IMR-90 (cell line): Measurements from ENCODE around the gene ASB13. TPM values are rescaled to one million over a fixed set of nuclear protein-coding genes. Genes with fewer than 3 reads are reported as not detected.

ENCODE experiments used
- ATAC-seq: fragments of 200-7000 bp; cut with Tn5 transposase; 2 replicates; pipeline ENCODE4 v1.9.1; 2020; ENCODE audit warnings: low read depth, mild to moderate bottlenecking, moderate library complexity
- BruUV-seq: library from RNA; stranded (reverse); fragments of 400-500 nt; replicated peaks from 2 replicates; lab custom pipeline; 2021; lab: Mats Ljungman, UMichigan
- CTCF ChIA-PET: fragments of 300-600 bp; formaldehyde crosslinking; extraction: SDS; loops from one replicate; lab custom pipeline; 2021; ENCODE audit warnings: antibody characterized with exemption; lab: Yijun Ruan, JAX
- POLR2A ChIA-PET: fragments of 300-600 bp; sonication (Branson Sonifier 250); formaldehyde crosslinking; loops from one replicate; lab custom pipeline; 2022; ENCODE audit warnings: antibody characterized with exemption; ENCODE audit not compliant: unreplicated experiment; lab: Charles Lee
- DNase-seq: peaks from one replicate; pipeline ENCODE4 v3.0.0; 2013
- H2AFZ ChIP-seq: replicated peaks from 2 replicates; pipeline ENCODE3; 2013; ENCODE audit warnings: low read length, mild to moderate bottlenecking; ENCODE audit not compliant: poor library complexity
- H2AK5ac ChIP-seq: 2 replicates; pipeline ENCODE4 v1.6.1; 2013; ENCODE audit warnings: low read depth, low read length, inconsistent platforms
- H2AK9ac ChIP-seq: replicated peaks from 2 replicates; pipeline ENCODE3; 2013; ENCODE audit warnings: mild to moderate bottlenecking, low read depth, low read length, moderate library complexity; ENCODE audit not compliant: poor library complexity
- H2BK120ac ChIP-seq: 2 replicates; pipeline ENCODE4 v1.6.1; 2013; ENCODE audit warnings: low read depth, low read length, inconsistent platforms
- H2BK15ac ChIP-seq: 3 replicates; pipeline ENCODE4 v1.6.1; 2013; ENCODE audit warnings: low read depth, low read length, inconsistent platforms
- H2BK20ac ChIP-seq: 2 replicates; pipeline ENCODE4 v1.6.1; 2013; ENCODE audit warnings: low read depth, mild to moderate bottlenecking, inconsistent platforms, low read length, moderate library complexity
- H2BK5ac ChIP-seq: 2 replicates; pipeline ENCODE4 v1.6.1; 2013; ENCODE audit warnings: mild to moderate bottlenecking, low read depth, low read length, inconsistent platforms; ENCODE audit not compliant: poor library complexity, severe bottlenecking
- H3K14ac ChIP-seq: replicated peaks from 2 replicates; pipeline ENCODE4 v1.6.1; 2013; ENCODE audit warnings: low read depth, low read length, inconsistent platforms
- H3K18ac ChIP-seq: 2 replicates; pipeline ENCODE4 v1.6.1; 2013; ENCODE audit warnings: low read depth, low read length, control low read depth
- H3K23ac ChIP-seq: 2 replicates; pipeline ENCODE4 v1.6.1; 2013; ENCODE audit warnings: low read depth, low read length, inconsistent platforms
- H3K27ac ChIP-seq: 2 replicates; pipeline ENCODE4 v1.5.1; 2013; ENCODE audit warnings: mild to moderate bottlenecking, control low read depth, low read length; ENCODE audit not compliant: insufficient read depth
- H3K27me3 ChIP-seq: 2 replicates; pipeline ENCODE4 v1.6.1; 2013; ENCODE audit warnings: low read length; ENCODE audit not compliant: control insufficient read depth, insufficient read depth
- H3K36me3 ChIP-seq: 2 replicates; pipeline ENCODE4 v1.6.1; 2013; ENCODE audit warnings: low read length, mixed read lengths; ENCODE audit not compliant: control insufficient read depth, insufficient read depth
- H3K4ac ChIP-seq: 2 replicates; pipeline ENCODE4 v1.6.1; 2013; ENCODE audit warnings: low read depth, low read length, inconsistent platforms
- H3K4me1 ChIP-seq: 2 replicates; pipeline ENCODE4 v1.6.1; 2013; ENCODE audit warnings: low read length, mixed read lengths; ENCODE audit not compliant: control insufficient read depth, insufficient read depth
- H3K4me2 ChIP-seq: 2 replicates; pipeline ENCODE4 v1.6.1; 2013; ENCODE audit warnings: low read depth, mild to moderate bottlenecking, control low read depth, low read length, moderate library complexity
- H3K4me3 ChIP-seq: 2 replicates; pipeline ENCODE4 v1.5.1; 2013; ENCODE audit warnings: low read depth, mild to moderate bottlenecking, control low read depth, low read length, moderate library complexity; ENCODE audit not compliant: insufficient read depth
- H3K56ac ChIP-seq: 2 replicates; pipeline ENCODE4 v1.6.1; 2013; ENCODE audit warnings: low read length, inconsistent platforms; ENCODE audit not compliant: insufficient read depth; ENCODE audit errors: extremely low read depth
- H3K79me1 ChIP-seq, 2 experiments: 2 replicates each; pipeline ENCODE4 v1.6.1; 2013; ENCODE audit warnings: low read length in 2 of 2, inconsistent platforms in 1 of 2, low read depth in 1 of 2
- H3K9ac ChIP-seq: 2 replicates; pipeline ENCODE4 v1.6.1; 2013; ENCODE audit warnings: low read depth, low read length, control low read depth
- H3K9me1 ChIP-seq: 2 replicates; pipeline ENCODE4 v1.6.1; 2013; ENCODE audit warnings: low read length, inconsistent platforms; ENCODE audit not compliant: insufficient read depth
- H3K9me3 ChIP-seq: 2 replicates; pipeline ENCODE4 v1.6.1; 2013; ENCODE audit warnings: low read length; ENCODE audit not compliant: control insufficient read depth, insufficient read depth
- H4K20me1 ChIP-seq: 2 replicates; pipeline ENCODE4 v1.6.1; 2013; ENCODE audit warnings: low read length, inconsistent platforms; ENCODE audit not compliant: insufficient read depth
- H4K5ac ChIP-seq: 2 replicates; pipeline ENCODE4 v1.6.1; 2013; ENCODE audit warnings: mild to moderate bottlenecking, low read depth, low read length, control low read depth
- H4K8ac ChIP-seq, 2 experiments: 2 replicates each; pipeline ENCODE4 v1.6.1; 2013; ENCODE audit warnings: low read depth in 2 of 2, low read length in 2 of 2, control low read depth in 1 of 2, inconsistent platforms in 1 of 2
- H4K91ac ChIP-seq: 2 replicates; pipeline ENCODE4 v1.6.1; 2013; ENCODE audit warnings: low read depth, low read length, inconsistent platforms; ENCODE audit not compliant: insufficient read depth
- BHLHE40 ChIP-seq: fragments of 150-350 bp; IDR thresholded peaks from 2 replicates; pipeline ENCODE4 v1.6.1; 2016; ENCODE audit warnings: mild to moderate bottlenecking, low read depth, low read length
- CEBPB ChIP-seq: IDR thresholded peaks from 2 replicates; pipeline ENCODE4 v1.6.1; 2012; ENCODE audit warnings: low read depth, low read length, improper control_type of control experiment
- CHD1 ChIP-seq: IDR thresholded peaks from 2 replicates; pipeline ENCODE4 v1.6.1; 2012; ENCODE audit warnings: low read depth, low read length, improper control_type of control experiment
- FOS ChIP-seq: fragments of 150-350 bp; IDR thresholded peaks from 2 replicates; pipeline ENCODE4 v1.6.1; 2016; ENCODE audit warnings: low read depth, low read length
- MAFK ChIP-seq: IDR thresholded peaks from 2 replicates; pipeline ENCODE4 v1.6.1; 2012; ENCODE audit warnings: low read depth, low read length, improper control_type of control experiment
- MAZ ChIP-seq: IDR thresholded peaks from 2 replicates; pipeline ENCODE4 v1.6.1; 2012; ENCODE audit warnings: low read depth, mild to moderate bottlenecking, low read length, improper control_type of control experiment, moderate library complexity, borderline replicate concordance
- MXI1 ChIP-seq: IDR thresholded peaks from 2 replicates; pipeline ENCODE4 v1.6.1; 2012; ENCODE audit warnings: low read depth, mild to moderate bottlenecking, low read length, moderate library complexity, borderline replicate concordance
- NFE2L2 ChIP-seq: fragments of 150-350 bp; IDR thresholded peaks from 2 replicates; pipeline ENCODE4 v1.6.1; 2016; ENCODE audit warnings: low read depth, mild to moderate bottlenecking, low read length
- POLR2A ChIP-seq: IDR thresholded peaks from 2 replicates; pipeline ENCODE4 v1.6.1; 2012; ENCODE audit warnings: mild to moderate bottlenecking, low read depth, low read length
- RAD21 ChIP-seq: IDR thresholded peaks from 2 replicates; pipeline ENCODE4 v1.6.1; 2012; ENCODE audit warnings: low read length, improper control_type of control experiment
- RCOR1 ChIP-seq: IDR thresholded peaks from 2 replicates; pipeline ENCODE4 v1.6.1; 2012; ENCODE audit warnings: mild to moderate bottlenecking, low read length, improper control_type of control experiment; ENCODE audit not compliant: insufficient replicate concordance
- RFX5 ChIP-seq: IDR thresholded peaks from 2 replicates; pipeline ENCODE4 v1.8.0; 2012; ENCODE audit warnings: low read depth, mild to moderate bottlenecking, low read length, moderate library complexity
- SMC3 ChIP-seq: fragments of 150-350 bp; IDR thresholded peaks from 2 replicates; pipeline ENCODE4 v1.6.1; 2016; ENCODE audit warnings: low read depth, mild to moderate bottlenecking, antibody characterized with exemption, low read length, moderate library complexity
- WGBS, 2 experiments: methylation state at CpG; one replicate each; pipeline versions ENCODE4 v1.1.5 to v1.1.7; 2013; ENCODE audit warnings: missing lambda C conversion rate in 2 of 2; ENCODE audit not compliant: insufficient read length in 1 of 2; ENCODE audit errors: extremely low coverage in 2 of 2; 5-methylcytosine and 5-hydroxymethylcytosine counted together
- dilution Hi-C: fragments of 300-500 bp; cut with HindIII; formaldehyde crosslinking; loops from one replicate; pipeline ENCODE4 v1.14.3; 2018; ENCODE audit warnings: low sequenced_read_pairs; ENCODE audit not compliant: unreplicated experiment
- in situ Hi-C: fragments of 300-500 bp; cut with MboI; formaldehyde crosslinking; loops from 3 replicates; pipeline ENCODE4 v1.14.3; 2019; ENCODE audit warnings: low sequenced_read_pairs, inconsistent platforms, mixed read lengths
- intact Hi-C: fragments of 100-400 bp; cut with micrococcal nuclease; formaldehyde crosslinking; loops from 2 replicates; pipeline ENCODE4 v1.10.0; 2022
- polyA plus RNA-seq, 3 experiments: library from polyadenylated mRNA; depleted of rRNA; stranded (reverse); fragments of >200 nt; gene quantifications; 2 replicates each; pipeline ENCODE4 v1.2.3, GENCODE V29; 2012; ENCODE audit warnings: low replicate concordance in 1 of 3
- total RNA-seq: library from RNA; depleted of rRNA; stranded (reverse); fragments of >200 nt; gene quantifications from 2 replicates; pipeline ENCODE4 v1.2.3, GENCODE V29; 2012
- TF ChIP-seq, protein P1 (sequence below): fragments of 150-350 bp; IDR thresholded peaks from 2 replicates; pipeline ENCODE4 v1.6.1; 2017; ENCODE audit warnings: mild to moderate bottlenecking, antibody characterized with exemption, low read length, low read depth
- TF ChIP-seq, protein P2 (sequence below): fragments of 150-350 bp; IDR thresholded peaks from 2 replicates; pipeline ENCODE4 v1.6.1; 2016; ENCODE audit warnings: low read depth, mild to moderate bottlenecking, low read length, moderate library complexity, borderline replicate concordance

Gene ASB13
- total and polyA plus RNA-seq, 2 of the 4 experiments (the other 2 are of a cell fraction) = 4.6 to 6.3 TPM

DNA sequence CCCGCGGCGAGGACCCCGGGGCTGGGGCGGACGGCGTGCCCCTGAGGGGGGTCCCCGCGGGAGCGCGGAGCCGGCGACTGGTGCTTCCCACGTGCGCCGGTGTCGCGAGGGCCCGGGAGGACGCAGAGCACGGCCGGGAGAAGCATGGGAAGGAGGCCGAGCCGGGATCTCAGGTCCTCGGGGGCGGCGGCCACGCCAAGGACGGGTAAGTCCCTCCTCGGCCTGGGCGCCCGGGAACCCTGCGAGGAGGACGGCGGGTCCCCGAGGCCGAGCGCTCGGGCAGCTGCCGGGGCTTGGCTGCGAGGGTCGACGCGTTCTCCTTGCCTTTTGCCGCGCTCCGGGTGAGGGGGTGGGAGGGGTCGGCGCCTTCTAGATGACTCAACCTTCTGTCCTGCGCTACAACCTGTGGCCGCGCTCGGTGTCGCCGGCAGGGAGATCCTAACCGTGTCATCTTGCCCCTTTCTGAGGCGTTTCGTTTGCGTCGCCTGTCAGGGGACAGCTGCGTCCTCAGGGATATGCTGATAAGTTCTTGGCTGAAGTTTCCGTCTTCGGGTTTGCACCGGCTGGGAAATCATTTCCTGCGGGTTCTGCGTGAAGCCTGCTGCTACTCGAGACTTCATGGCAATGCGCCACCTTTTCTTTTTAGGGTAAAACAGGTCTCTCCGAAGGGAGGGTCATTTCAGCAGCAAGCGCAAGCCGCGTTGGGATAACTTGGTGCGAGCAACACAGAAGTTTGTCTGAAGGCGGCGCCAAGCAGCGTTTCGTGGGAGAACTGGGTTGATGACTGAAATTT lies 18.8 kb upstream of the ASB13 start:
- H3K9me3 ChIP-seq = no peaks in the 10 kb centered on the region
- TF ChIP-seq SMC3 (no peak; the same call in none of the 2 replicates), CHD1 (no peak), RCOR1 (no peak), POLR2A (no peak), RAD21 (peak; percentile 57), BHLHE40 (no peak), NFE2L2 (no peak), MAFK (no peak), RFX5 (no peak), MAZ (0 out of 2 replicates have a peak, but pooled peaks have one; percentile 1), CEBPB (no peak), MXI1 (peak; percentile 96), FOS (no peak)
- TF ChIP-seq, protein P1, sequence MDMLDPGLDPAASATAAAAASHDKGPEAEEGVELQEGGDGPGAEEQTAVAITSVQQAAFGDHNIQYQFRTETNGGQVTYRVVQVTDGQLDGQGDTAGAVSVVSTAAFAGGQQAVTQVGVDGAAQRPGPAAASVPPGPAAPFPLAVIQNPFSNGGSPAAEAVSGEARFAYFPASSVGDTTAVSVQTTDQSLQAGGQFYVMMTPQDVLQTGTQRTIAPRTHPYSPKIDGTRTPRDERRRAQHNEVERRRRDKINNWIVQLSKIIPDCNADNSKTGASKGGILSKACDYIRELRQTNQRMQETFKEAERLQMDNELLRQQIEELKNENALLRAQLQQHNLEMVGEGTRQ = no peak
- TF ChIP-seq, protein P2, sequence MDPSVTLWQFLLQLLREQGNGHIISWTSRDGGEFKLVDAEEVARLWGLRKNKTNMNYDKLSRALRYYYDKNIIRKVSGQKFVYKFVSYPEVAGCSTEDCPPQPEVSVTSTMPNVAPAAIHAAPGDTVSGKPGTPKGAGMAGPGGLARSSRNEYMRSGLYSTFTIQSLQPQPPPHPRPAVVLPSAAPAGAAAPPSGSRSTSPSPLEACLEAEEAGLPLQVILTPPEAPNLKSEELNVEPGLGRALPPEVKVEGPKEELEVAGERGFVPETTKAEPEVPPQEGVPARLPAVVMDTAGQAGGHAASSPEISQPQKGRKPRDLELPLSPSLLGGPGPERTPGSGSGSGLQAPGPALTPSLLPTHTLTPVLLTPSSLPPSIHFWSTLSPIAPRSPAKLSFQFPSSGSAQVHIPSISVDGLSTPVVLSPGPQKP = no peak

More for the DNA sequence above, 18.8 kb upstream of the ASB13 start:
- in situ Hi-C loops = loop anchor here (10.0 kb wide), 1 partner anchor 200 kb away; the partner anchor contains the start of gene ANKRD16
- H2AK5ac ChIP-seq = no peak overlapping the region
- no peak overlapping the region; a peak in 1 of 4 replicates for H4K8ac ChIP-seq
- H2BK20ac ChIP-seq = no peak overlapping the region
- peak overlapping the region; percentile 22 for H2BK5ac ChIP-seq
- H3K79me1 ChIP-seq = peaks cover under 1 to 20% of the 10 kb centered on the region in 2 experiments; a peak in 2 of 4 replicates
- no peaks in the 10 kb centered on the region for H3K9me1 ChIP-seq
- dilution Hi-C loops = no loop called here
- H3K27ac ChIP-seq = peak overlapping the region; percentile 48
- peak overlapping the region; percentile 2; the same call in 1 of the 2 replicates for H4K91ac ChIP-seq
- peak overlapping the region; percentile 12; the same call in 1 of the 2 replicates for H3K4ac ChIP-seq
- 0% methylated on average over 57 of the region's 77 CpGs; no CpG with 5 or more reads in 1 of the 2 experiments for WGBS, 2 experiments
- peaks cover 1% of the 10 kb centered on the region; the same call in 1 of the 2 replicates for H3K36me3 ChIP-seq
- peak overlapping the region; percentile 77 for H3K23ac ChIP-seq
- H3K27me3 ChIP-seq = no peaks in the 10 kb centered on the region
- ChIA-PET CTCF (interaction anchor here (1.4 kb wide), 1 partner anchor 9 kb away, joined by 5 read pairs; no protein-coding TSS in a partner anchor), POLR2A (no interaction called here)
- ATAC-seq (peak; percentile 56), DNase-seq (peak; percentile 75)
- H4K5ac ChIP-seq = no peak overlapping the region
- no peak overlapping the region for H3K18ac ChIP-seq
- intact Hi-C loops = loop anchor here (1.0 to 5.0 kb wide), 5 partner anchors 56 to 238 kb away; partner anchors contain the start of genes ANKRD16 and GDI2
- H3K56ac ChIP-seq = peak overlapping the region; percentile 49
- H2BK15ac ChIP-seq = no peak overlapping the region
- H4K20me1 ChIP-seq = peaks cover 22% of the 10 kb centered on the region; the same call in 1 of the 2 replicates
- no peak overlapping the region for H2BK120ac ChIP-seq
- H3K4me1 ChIP-seq = no peaks in the 10 kb centered on the region
- H3K9ac ChIP-seq = peak overlapping the region; percentile 75
- peak overlapping the region; percentile 90 for H3K4me2 ChIP-seq
- peak overlapping the region; percentile 70 for H3K14ac ChIP-seq
- H2AFZ ChIP-seq = peak overlapping the region; percentile 99
- peak overlapping the region; percentile 72 for H3K4me3 ChIP-seq
- no TSS peak for BruUV-seq
- H2AK9ac ChIP-seq = peak overlapping the region; percentile 97
